SU-DHL-6 (cell line): ENCODE results near the gene GLI3.

ENCODE experiments used
- H2AFZ ChIP-seq: fragments of 200-600 bp; sonication (generic); 2 replicates; pipeline ENCODE4 v1.6.1; 2014; ENCODE audit warnings: low read depth, mild to moderate bottlenecking, moderate library complexity, mixed read lengths, antibody characterized with exemption, low read length; ENCODE audit not compliant: severe bottlenecking
- H3F3A ChIP-seq: fragments of 200-600 bp; shearing (Covaris generic); 2 replicates; pipeline ENCODE4 v1.6.0; 2016; ENCODE audit warnings: antibody characterized with exemption, mild to moderate bottlenecking; ENCODE audit not compliant: insufficient read depth
- H3K27ac ChIP-seq: fragments of 200-600 bp; sonication (generic); 2 replicates; pipeline ENCODE4 v1.5.1; 2016; ENCODE audit warnings: low read depth, mild to moderate bottlenecking, low read length, moderate library complexity, mixed read lengths
- H3K27me3 ChIP-seq: fragments of 200-600 bp; sonication (generic), shearing (Covaris generic); 2 replicates; pipeline ENCODE4 v1.6.0; 2014; ENCODE audit warnings: mild to moderate bottlenecking, low read length
- H3K36me3 ChIP-seq: fragments of 200-600 bp; sonication (generic); 2 replicates; pipeline ENCODE4 v1.6.1; 2014; ENCODE audit warnings: mild to moderate bottlenecking, low read length, mixed read lengths
- H3K4me2 ChIP-seq: fragments of 300-600, 200-600 bp; shearing (Covaris generic), sonication (generic); 2 replicates; pipeline ENCODE4 v1.6.0; 2014; ENCODE audit warnings: low read length, low read depth, mild to moderate bottlenecking; ENCODE audit not compliant: poor library complexity, severe bottlenecking
- H3K4me3 ChIP-seq: fragments of 200-600 bp; sonication (generic); 2 replicates; pipeline ENCODE4 v1.5.1; 2014; ENCODE audit warnings: antibody characterized with exemption, low read length, mild to moderate bottlenecking, mixed read lengths; ENCODE audit not compliant: insufficient read depth, poor library complexity, severe bottlenecking
- H3K79me2 ChIP-seq: fragments of 200-600 bp; sonication (generic); 2 replicates; pipeline ENCODE4 v1.6.1; 2014; ENCODE audit warnings: mild to moderate bottlenecking, low read length, moderate library complexity; ENCODE audit not compliant: insufficient read depth
- H3K9ac ChIP-seq: fragments of 200-600 bp; sonication (generic); 2 replicates; pipeline ENCODE4 v1.7.0; 2014; ENCODE audit warnings: mild to moderate bottlenecking, low read length
- H3K9me2 ChIP-seq: fragments of 200-600 bp; sonication (generic); replicated peaks from 2 replicates; pipeline ENCODE4 v1.6.1; 2014; ENCODE audit warnings: low read length; ENCODE audit not compliant: insufficient read depth
- H3K9me3 ChIP-seq: fragments of 200-600 bp; sonication (generic); 2 replicates; pipeline ENCODE4 v1.6.1; 2014; ENCODE audit warnings: low read length, mixed read lengths; ENCODE audit not compliant: insufficient read depth
- H4K20me1 ChIP-seq: fragments of 200-600 bp; sonication (generic); 2 replicates; pipeline ENCODE4 v1.6.1; 2014; ENCODE audit warnings: low read depth, mild to moderate bottlenecking, antibody characterized with exemption, low read length, moderate library complexity, mixed read lengths
- CTCF ChIP-seq: fragments of 200-600 bp; sonication (generic); IDR thresholded peaks from one replicate; pipeline ENCODE4 v1.5.1; 2017; ENCODE audit warnings: antibody characterized with exemption, mild to moderate bottlenecking, low read length, moderate library complexity; ENCODE audit not compliant: insufficient read depth, poor library complexity, severe bottlenecking
- EZH2phosphoT487 ChIP-seq: fragments of 200-600 bp; sonication (generic), shearing (Covaris generic); conservative IDR thresholded peaks from 2 replicates; pipeline ENCODE4 v1.6.1; 2018; ENCODE audit warnings: mild to moderate bottlenecking, antibody characterized with exemption, low read length, moderate library complexity, mixed read lengths

Gene GLI3

GRCh38 chr7:42241424-42241823 lies 4.4 kb upstream of the GLI3 start:
- Histone ChIP-seq H3F3A (no peaks in the 10 kb centered on the region), H3K9me2 (no peaks in the 10 kb centered on the region)

GRCh38 chr7:42240416-42240815 lies 3.4 kb upstream of the GLI3 start:
- H3K27me3 ChIP-seq: no peaks in the 10 kb centered on the region
- no peaks in the 10 kb centered on the region for H3K36me3 ChIP-seq
- H3K9ac ChIP-seq: no peak overlapping the region
- H3K9me2 ChIP-seq: no peaks in the 10 kb centered on the region
- H3F3A ChIP-seq: no peaks in the 10 kb centered on the region
- H3K79me2 ChIP-seq: no peaks in the 10 kb centered on the region
- TF ChIP-seq EZH2phosphoT487 (no peak), CTCF (no peak)
- no peak overlapping the region for H3K4me2 ChIP-seq
- no peak overlapping the region for H3K4me3 ChIP-seq
- H4K20me1 ChIP-seq: no peaks in the 10 kb centered on the region
- H3K9me3 ChIP-seq: no peaks in the 10 kb centered on the region
- H3K27ac ChIP-seq: no peak overlapping the region
- no peak overlapping the region for H2AFZ ChIP-seq

More at GRCh38 chr7:42241424-42241823, 4.4 kb upstream of the GLI3 start:
- Histone ChIP-seq H3K36me3 (no peaks in the 10 kb centered on the region), H3K4me3 (no peak overlapping the region), H3K79me2 (no peaks in the 10 kb centered on the region), H3K4me2 (no peak overlapping the region), H3K27me3 (no peaks in the 10 kb centered on the region), H3K27ac (no peak overlapping the region), H3K9me3 (no peaks in the 10 kb centered on the region), H3K9ac (no peak overlapping the region), H2AFZ (no peak overlapping the region), H4K20me1 (no peaks in the 10 kb centered on the region)
- no peak for TF ChIP-seq CTCF
- TF ChIP-seq EZH2phosphoT487: no peak

GRCh38 chr7:42238709-42239366 lies 1.8 kb upstream of the GLI3 start:
- no peak for TF ChIP-seq CTCF
- TF ChIP-seq EZH2phosphoT487: no peak
- H3K27me3 ChIP-seq: no peaks in the 10 kb centered on the region
- H3K4me2 ChIP-seq: no peak overlapping the region
- no peaks in the 10 kb centered on the region for H3K9me3 ChIP-seq
- H3K79me2 ChIP-seq: no peaks in the 10 kb centered on the region
- no peaks in the 10 kb centered on the region for H4K20me1 ChIP-seq
- no peak overlapping the region for H3K9ac ChIP-seq
- H3K4me3 ChIP-seq: no peak overlapping the region
- H3F3A ChIP-seq: no peaks in the 10 kb centered on the region
- H2AFZ ChIP-seq: no peak overlapping the region
- H3K27ac ChIP-seq: no peak overlapping the region
- no peaks in the 10 kb centered on the region for H3K9me2 ChIP-seq
- no peaks in the 10 kb centered on the region for H3K36me3 ChIP-seq
